Dedifferentiated amniotic fluid mesenchymal stem cell (primary cell): ENCODE measurements around the gene SAE1.

ENCODE experiments used
- DNase-seq: peaks from one replicate; pipeline ENCODE4 v3.0.0-alpha.2; 2016; ENCODE audit errors: extremely low spot score

The SAE1 gene

DNA sequence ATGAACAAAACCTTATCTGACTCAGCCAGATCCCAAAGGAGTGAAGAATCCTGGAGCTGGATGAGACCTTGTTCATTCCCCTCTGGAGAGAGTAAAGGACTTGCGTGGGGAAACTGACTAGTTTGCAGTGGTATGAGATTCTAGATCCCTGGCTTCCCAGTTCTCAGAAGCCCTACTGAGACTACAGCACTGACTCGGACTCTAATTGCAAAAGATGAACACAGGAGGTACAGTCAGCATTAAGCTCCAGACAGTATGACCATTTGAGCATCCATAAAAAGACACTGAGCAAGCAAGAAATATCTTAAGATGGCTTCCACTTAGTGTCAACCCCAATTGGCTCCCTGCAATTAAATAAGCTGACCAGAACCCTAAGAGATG is 23.8 kb upstream of the SAE1 start:
- DNase-seq: no peak

DNA sequence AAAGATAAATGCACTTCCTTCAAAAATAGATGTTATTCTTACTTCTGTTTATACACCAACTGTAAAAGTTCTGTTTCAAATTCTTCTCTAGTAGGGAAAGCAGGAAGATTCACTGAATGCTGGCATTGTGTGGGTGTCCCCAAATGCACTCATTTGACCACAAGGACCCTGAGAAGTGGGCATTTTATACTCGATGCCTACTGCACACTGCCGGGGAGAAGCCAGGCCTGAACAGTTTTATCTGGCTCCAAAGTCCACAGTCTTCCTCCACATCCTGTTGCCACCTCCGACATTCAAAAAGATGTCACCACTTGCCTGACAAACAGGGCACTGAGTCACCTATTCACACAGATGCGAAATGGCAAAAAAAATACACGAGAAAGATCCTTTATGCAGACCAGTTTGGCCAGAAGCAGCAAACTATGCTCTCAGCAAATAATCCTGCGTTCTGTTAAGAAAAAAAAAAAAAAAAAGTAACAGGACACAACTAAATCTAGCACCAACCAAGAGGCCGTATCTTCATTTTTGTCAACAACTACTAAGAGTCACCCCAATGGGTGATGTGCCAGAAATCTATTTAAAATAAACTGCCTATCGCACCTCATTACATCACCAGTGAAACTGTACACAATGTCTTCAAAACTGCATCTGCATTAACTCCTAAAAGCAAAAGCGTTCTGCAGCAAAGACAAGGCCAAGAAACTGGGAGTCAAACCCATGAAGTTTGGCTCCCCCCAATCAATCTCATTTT is 23.3 kb upstream of the SAE1 start:
- DNase-seq: no peak

DNA sequence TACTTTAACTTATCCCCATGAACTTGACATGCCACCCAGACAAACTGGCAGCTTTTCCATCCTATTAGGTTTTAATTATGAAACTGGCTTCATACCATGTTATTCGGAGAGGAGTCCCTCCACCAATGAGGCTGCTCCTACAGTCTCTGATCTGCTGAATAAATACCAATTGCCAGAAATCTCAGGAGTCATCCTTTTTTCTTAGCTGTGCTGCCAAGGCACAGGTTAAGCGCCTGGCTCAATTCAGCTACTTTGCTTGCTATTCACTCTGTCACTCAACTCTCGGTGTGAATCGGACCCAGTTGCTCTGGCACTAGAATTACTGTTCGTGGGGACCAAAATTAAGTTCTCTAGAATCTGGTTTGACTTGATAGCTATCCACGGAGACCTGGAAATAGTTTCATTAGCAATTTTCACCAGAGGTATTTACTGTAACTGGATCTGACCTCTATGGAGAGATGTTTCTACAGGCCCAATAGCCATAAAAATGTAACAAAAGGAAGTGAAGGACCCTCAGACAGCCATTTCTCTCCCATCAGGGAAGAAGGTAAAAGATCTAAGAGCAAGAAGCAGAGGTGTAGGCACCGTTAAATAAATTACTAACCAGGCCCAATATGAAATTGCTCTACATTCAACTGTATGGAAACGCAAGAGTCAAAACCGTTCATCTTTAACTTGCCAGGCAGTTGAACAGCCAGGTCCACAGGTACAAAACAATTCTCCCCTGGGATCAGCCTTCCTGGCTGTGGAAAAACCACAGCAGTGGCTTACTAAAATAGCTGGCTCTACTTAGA is 22.5 kb upstream of the SAE1 start:
- DNase-seq: no peak

DNA sequence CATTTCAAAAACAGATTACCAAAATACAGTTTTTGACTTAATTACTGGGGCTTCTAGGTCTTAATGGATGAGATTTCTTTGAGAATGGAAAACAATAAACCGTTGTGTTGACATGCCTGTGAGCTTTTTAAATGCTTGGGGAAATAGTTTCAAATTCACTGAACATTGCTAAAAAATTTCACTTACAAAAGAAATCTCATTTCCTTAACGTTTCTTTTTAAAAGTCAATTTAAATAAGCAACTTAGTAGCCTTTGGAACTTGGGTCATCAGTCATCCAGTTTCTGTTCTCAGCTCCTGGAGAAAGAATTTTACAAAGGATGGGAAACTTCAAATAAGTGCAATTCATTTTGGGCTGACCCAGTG is 21.5 kb upstream of the SAE1 start:
- no peak for DNase-seq

DNA sequence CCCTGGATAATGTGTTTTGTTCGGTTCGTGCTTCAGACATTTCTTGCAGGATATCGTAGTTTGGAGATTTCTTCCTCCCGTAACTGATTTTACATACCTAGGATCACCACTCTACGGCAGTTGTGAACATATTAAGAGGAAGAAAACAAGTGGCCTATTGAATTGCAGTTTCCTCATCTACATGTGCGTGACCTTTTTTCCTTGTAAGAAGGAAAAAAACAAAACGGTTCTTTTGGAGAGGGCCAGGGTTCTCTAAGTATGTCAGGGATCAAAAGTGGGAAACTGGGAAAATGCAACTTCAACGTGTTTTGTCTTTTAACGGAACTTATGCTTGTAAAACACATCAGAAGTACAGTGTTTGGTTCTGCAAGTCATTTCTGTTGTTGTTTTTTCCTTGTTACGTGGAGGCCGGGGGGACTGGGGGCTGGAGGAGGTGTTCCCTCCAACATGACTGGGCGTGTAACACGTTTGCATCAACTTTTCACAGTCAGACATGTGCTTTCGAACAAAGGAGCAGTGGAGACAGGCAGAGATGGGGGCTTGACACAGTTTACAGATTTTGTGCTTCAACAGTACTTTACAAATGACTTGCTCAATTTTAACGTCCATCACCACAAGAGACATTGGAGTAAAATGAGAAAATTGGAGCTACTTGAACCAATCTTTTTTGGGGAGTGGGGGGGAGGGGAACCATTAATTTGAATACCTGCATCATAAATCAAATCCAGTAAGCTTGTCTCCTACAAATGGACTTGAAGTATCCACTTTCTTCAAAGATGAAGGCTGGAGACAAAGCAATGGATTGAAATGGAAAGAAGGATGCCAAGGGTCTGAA is 20.9 kb upstream of the SAE1 start:
- DNase-seq: peak; percentile 20

DNA sequence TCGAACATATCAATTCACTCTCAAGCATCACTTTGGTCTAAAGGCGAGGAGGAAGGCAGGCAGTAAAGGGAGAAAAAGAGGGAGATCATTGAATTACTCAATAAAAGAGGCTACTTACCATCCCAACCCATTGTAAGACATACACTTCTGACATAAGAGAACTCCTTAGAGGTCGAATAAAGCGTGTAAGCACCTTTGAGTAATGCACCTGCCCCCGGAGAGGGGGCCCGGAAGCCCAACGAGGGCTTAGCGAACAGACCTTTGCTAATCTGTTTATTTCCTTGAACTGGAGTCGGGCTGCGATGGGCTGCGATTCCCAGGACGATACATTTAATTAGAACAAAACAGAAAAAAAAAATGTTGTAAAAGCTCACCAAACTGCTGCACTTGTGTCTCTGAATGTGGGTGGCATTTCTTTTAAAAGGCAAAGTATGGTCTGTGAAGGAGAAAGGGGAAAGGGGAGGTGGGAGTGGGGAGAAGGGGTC is 20.1 kb upstream of the SAE1 start:
- DNase-seq: no peak

DNA sequence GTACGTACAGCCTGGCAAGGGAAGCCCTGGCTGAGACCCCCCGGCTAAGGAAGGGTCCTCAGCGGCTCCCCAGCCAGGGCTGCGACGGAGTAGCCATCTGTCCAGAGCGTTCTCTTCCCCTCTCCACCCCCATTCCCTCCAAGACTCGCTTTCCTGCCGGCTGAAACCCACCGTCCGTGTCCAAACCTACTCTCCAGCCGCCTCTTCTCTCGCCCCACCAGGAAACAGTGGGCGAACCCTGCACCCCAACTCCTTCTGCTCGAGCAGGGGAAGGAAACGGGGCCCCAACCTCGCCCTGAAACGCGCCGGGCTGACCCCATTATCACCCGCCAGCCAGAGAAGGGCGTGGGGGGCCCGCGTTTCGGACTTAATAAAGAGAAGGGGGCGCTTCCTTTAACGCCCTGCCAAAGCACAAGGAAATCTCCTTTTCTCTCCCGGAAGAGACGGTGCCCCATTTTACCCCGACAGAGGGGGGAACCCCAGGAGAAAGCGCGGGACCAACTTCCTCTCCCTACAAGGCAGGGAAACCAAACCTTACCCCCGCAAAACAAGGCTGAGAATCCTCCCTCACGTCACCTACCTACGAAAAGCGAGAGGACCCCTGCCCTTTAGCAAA is 19.5 kb upstream of the SAE1 start:
- no peak for DNase-seq

DNA sequence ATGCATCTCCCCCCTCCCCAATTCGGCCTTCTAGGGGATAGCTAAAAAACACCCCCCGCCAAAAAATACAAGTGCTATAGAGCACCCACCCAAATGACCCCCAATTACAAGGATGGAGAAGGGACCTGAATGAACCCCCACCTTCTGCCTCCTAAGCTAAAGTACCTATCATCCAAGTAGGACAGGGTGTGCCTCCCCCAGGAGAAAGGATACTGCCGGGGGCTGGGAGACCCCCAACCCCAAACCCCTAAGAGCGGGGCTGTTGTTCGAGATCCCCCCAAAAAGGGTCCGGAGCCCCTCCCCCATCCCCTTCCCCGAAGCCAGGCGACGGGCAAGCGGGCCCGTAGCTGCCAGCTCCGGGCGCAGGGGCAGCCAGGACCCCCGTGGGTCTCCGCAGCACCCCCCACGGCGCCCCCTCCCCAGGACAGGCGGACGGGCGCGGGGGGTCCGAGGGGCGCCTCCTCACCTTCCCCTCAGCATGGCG is 18.9 kb upstream of the SAE1 start:
- DNase-seq: no peak

DNA sequence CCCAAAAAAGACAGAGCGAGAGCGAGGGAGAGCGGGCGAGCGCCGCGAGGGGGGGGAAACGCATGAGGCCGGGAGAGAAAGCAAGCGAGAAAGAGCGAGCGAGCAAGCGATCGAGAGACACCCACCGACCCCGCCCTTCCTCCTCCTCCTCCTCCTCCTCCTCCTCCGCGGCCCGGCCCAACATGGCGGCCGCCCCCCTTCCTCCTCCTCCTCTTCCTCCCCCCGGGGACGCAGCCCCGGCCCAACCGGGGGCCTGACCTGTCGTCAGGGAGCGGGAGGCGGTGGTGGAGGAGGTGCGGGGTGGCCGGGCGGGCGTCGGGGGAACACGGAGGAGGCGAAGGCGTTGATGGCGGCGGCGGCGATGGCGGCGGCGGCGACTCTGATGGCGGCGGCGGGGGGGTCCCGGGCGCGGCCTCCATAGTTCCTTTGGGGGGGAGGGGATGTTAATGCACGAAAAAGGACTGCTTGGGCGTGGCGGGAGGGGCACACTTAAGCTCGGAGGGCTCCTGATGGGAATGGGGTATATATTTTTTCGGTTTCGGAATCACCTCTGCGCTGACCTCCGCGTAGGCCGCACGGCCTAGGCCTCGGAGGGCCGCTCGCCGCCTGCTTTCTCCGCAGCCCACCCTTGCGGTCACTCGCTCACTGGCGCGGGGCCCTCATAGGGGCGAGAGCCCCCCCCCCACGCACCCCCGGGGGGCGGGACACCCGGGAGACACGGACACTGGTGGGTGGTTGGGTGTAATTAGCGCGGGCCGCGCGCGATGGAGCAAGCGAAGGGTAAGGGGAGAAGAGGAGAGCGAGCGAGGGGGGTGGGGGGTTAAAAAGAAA is 18.3 kb upstream of the SAE1 start:
- DNase-seq: peak; percentile 76

DNA sequence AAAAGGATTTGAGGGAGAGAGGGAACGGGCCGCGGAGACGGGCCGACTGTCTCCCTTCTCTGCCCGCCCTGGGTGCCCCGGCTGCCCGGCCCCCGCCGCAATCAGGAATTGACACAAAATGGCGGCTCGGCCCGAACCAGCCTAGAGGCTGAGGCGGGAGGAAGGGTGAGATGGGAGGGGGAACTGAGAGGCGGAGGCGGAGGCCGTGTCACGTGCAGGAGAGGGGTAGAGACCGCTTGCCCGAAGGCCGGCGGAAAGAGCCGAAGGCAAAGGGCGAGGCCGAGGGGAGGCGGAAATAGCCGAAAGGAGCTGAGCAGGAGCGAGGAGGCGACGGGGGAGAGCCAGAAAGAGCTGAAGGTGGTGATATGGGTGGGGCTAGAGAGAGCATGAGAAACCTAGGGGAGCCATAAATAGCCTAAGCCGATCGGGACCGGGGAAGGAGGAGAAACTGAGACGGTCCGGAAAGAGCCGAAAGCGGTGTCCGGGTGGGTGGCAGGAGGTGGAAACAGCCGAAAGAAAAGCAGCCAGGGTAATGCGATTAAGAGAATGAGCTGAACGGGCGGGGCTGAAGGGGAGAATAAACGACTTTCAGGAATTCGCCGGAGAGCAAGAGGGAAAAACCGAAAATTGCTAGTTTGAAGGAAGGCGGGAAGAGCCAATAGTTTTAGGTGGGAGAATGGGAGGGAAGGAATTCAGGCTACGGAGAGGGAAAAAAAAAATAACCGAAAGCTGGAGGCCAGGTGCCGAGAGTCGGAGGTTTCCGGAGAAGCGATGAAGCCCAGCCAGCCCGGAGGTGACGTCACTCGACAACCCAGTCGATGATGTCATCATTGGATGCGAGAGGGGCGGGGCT is 17.4 kb upstream of the SAE1 start, which contains the start of gene ZC3H4:
ZC3H4 (minus strand) TSS at position 780 of the 853 bp plus-strand sequence. CDS start 1,192 bp downstream, outside the sequence.
- peak; percentile 100 for DNase-seq

DNA sequence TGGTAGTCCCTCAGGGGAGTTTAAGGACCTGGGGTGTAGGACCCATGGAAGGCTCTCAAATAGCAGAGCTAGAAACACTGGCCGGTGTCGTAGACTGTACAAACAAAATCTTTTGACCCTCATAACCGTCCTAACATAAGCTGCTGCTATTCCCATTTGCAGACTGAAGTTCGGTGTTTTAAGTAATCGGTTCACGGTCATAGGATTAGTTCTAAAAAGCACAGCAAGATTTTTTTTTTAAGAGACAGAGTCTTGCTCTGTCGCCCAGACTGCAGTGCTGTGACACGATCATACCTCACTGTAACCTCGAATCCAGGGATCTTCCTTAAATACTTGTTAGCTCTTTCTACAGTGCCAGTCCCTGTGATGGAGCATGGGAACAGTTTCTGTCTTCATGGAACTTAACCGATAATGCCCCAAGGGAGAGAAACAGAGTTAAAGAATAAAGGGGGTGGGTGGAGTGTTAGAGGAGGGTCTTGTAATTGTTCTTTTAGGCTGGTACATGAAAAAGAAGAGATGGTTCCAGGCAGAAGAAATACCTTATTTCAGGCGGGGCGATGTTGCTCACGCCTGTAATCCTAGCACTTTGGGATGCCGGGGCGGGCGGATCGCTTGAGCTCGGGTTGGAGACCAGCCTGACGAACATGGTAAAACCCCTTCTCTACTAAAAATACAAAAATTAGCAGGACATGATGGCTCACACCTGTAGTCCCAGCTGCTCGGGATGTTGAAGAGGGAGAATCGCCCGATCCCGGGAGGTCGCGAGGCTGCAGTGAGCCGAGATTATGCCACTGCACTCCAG is 16.6 kb upstream of the SAE1 start:
- DNase-seq: no peak

DNA sequence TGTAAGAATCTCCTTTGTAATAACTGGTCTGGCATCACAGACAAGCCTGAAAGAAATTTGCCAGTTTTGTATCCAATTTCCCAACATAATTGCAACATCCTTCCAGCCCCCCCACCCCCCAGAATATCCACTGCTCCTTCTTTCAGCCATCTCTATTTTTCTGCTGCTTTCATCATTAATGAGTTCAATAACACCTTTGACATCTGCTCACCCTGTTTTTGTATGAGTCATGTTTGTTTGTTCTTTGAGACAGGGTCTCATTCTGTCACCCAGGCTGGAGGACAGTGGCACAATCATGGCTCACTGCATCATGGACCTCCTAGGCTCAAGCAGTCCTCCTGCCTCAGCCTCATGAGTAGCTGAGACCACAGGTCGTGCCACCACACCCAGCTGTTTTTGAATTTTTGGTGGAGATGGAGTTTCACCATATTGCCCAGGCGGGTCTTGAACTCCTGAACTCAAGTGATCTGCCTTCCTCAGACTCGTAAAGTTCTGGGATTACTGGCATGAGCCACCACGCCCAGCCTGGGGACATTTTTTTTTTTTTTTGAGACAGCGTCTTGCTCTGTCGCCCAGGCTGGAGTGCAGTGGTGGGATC is 10.1 kb upstream of the SAE1 start:
- DNase-seq: no peak

DNA sequence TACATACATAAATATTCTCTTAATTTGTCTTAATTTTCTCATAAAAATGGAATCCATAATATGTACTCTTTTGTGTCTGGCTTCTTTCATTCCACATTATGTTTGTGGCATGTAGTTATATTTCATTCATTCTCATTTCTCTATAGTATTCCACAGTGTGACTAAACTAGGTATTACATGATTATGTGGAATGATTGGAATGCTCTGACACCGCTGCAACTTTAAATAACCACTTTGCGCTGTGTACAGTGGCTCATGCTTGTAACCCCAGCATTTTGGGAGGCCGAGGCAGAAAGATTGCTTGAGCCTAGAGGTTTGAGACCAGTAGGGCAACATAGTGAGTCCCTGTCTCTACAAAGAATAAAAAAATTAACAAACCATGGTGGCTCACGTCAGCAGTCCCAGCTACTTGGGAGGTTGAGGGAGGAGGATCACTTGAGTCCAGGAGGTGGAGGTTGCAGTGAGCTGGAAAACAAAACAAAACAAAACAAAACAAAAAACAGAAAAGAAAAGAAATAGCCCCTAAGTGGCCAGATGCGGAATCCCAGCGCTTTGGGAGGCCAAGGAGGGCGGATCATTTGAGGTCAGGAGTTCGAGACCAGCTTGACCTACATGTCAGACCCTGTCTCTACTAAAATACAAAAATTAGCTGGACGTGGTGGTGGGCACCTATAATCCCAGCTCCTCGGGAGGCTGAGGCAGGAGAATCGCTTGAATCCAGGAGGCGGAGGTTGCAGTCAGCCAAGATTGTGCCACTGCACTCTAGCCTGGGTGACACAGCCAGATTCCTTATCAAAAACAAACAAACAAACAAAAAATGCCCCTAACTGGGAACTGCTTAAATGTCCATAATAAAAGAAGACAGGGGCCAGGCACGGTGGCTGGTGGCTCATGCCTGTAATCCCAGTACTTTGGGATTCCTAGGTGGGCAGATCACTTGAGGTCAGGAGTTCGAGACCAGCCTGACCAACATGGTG is 8.0 kb upstream of the SAE1 start:
- peak; percentile 79 for DNase-seq

DNA sequence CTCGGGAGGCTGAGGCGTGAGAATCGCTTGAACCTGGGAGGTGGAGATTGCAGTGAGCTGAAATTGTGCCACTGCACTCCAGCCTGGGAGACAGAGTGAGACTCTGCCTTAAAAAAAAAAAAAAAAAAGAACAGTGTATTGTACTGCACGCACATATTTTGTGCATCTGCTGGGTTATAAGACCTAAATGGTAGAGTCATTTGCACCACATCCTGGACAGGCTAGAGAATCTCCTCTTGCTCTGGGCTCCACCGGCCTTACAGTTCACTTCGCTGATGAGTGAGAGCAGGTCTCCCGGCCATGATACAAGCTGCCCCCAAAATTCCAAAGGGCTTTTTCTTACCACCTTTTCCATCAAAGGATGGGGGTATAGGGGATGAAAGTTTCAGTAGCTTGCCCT is 7.2 kb upstream of the SAE1 start:
- DNase-seq: no peak

DNA sequence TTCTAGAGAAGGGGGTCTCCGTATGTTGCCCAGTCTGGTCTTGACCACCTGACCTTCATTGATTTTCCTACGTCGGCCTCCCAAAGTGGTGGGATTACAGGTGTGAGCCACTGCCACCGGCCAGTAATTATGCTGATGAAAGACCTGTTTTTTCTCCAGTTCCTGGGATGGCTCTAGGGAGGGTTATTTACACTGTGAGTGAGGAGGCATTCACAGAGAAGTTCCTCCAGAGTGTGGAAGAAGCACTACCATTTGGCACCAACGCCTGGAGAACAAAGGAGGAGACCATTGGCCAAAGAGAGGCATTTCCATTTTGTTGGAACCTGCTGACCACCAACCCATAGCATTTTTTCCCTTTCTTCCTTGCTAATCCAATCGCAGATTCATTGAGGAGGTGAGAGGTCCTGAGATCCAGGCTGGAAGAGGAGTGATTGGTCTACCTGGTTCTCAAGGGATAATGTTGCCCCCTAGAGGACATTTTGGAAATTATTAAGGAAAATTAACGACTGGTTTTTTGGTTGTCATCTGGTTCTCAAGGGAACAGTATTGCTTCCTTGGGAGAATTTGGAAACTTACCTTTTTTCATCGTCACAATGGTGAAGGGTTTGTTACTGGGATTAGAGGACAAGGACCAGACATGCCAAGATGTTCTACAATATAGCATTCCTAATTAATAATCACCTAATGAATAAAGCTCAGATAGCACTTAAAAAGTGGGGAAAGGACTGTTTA is 5.5 kb upstream of the SAE1 start:
- DNase-seq: peak; percentile 72

DNA sequence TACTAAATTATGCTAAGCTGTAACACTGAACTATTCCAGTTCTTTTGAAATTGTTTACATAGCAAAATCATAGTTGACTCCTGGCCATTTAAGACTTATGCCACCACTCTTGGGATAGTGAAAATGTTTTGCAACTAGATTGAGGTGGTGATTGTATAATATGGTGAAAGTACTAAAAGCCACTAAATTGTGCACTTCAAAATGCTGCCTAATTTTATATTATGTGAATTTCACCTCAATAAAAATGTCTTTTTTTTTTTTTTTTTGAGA is 5.0 kb upstream of the SAE1 start:
- DNase-seq: no peak

DNA sequence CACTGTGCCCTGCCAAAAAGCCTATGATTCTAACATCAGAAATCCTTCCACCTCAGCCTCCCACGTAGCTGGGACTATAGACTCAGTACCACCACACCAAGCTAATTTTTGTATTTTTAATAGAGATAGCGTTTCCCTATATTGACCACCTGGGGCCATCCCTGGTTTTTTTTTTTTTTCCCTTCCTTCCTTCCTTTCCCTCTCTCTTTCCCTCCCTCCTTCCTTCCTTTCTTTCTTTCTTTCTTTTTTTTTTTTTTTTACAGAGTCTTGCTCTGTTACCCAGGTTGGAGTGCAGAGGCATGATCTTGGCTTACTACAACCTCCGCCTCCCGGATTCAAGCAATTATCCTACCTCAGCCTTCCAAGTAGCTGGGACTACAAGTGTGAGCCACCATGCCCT is 1.1 kb upstream of the SAE1 start:
- DNase-seq: no peak
